Endothelial cell of umbilical vein (primary cell): ENCODE results near the gene TRIM24. TPM values are rescaled to one million over a fixed set of nuclear protein-coding genes. Genes with fewer than 3 reads are reported as not detected.

Experiments used
- BruUV-seq: library from RNA; stranded (reverse); fragments of 400-500 nt; replicated peaks from 2 replicates; lab custom pipeline; 2021; lab: Mats Ljungman, UMichigan
- CTCF ChIA-PET: fragments of 300-600, 350-600 bp; sonication (Branson Sonifier 250); formaldehyde crosslinking; loops from one replicate; lab custom pipeline; 2021; ENCODE audit warnings: antibody characterized with exemption, inconsistent platforms; lab: Charles Lee
- POLR2A ChIA-PET: fragments of 300-600, 350-600 bp; sonication (Branson Sonifier 250); formaldehyde crosslinking; loops from one replicate; lab custom pipeline; 2021; ENCODE audit warnings: antibody characterized with exemption, inconsistent platforms; lab: Charles Lee
- DNase-seq: peaks from one replicate; pipeline ENCODE4 v3.0.0-alpha.2; 2011; ENCODE audit warnings: low read depth, low spot score
- FAIRE-seq: peaks from 2 replicates; lab custom pipeline; 2011; peaks lifted over from hg19 to GRCh38; lab: Jason Lieb, UNC
- H2AFZ ChIP-seq: 2 replicates; pipeline ENCODE4 v1.6.0; 2012; ENCODE audit warnings: low read depth, low read length, control low read depth, inconsistent platforms
- H3K27ac ChIP-seq: 2 replicates; pipeline ENCODE4 v1.5.1; 2011; ENCODE audit warnings: low read depth, mild to moderate bottlenecking, control low read depth, low read length, moderate library complexity; ENCODE audit not compliant: insufficient read depth
- H3K27me3 ChIP-seq, 2 experiments: 2 replicates each; pipeline versions ENCODE4 v1.6.0 to v1.6.1; 2011; ENCODE audit warnings: low read length in 2 of 2, mixed read lengths in 1 of 2; ENCODE audit not compliant: control insufficient read depth in 2 of 2, insufficient read depth in 2 of 2
- H3K36me3 ChIP-seq, 2 experiments: 2 replicates in 1 of 2; 3 replicates in 1 of 2; pipeline ENCODE4 v1.5.1; 2011; ENCODE audit warnings: low read length in 2 of 2, mild to moderate bottlenecking in 1 of 2, moderate library complexity in 1 of 2; ENCODE audit not compliant: control insufficient read depth in 2 of 2, insufficient read depth in 2 of 2; ENCODE audit errors: extremely low read depth in 1 of 2
- H3K4me1 ChIP-seq: 3 replicates; pipeline ENCODE4 v1.5.1; 2011; ENCODE audit warnings: mild to moderate bottlenecking, low read length; ENCODE audit not compliant: control insufficient read depth, insufficient read depth; ENCODE audit errors: extremely low read depth
- H3K4me2 ChIP-seq: 2 replicates; pipeline ENCODE4 v1.6.1; 2011; ENCODE audit warnings: low read length, control low read depth, mixed read lengths; ENCODE audit not compliant: insufficient read depth
- H3K4me3 ChIP-seq, 3 experiments: fragments of 200-600 bp in 1 of 3; sonication (generic), shearing (Covaris generic) in 1 of 3; replicated peaks in 1 of 3; 2 replicates each; pipeline ENCODE4 v1.5.1; 2011 to 2016; ENCODE audit warnings: control low read depth in 3 of 3, low read length in 3 of 3, mild to moderate bottlenecking in 2 of 3, inconsistent platforms in 1 of 3, low read depth in 1 of 3, moderate library complexity in 1 of 3; ENCODE audit not compliant: insufficient read depth in 1 of 3
- H3K79me2 ChIP-seq: 2 replicates; pipeline ENCODE4 v1.6.0; 2012; ENCODE audit warnings: low read length, inconsistent platforms; ENCODE audit not compliant: control insufficient read depth, insufficient read depth
- H3K9ac ChIP-seq: replicated peaks from 2 replicates; pipeline ENCODE3; 2011; ENCODE audit warnings: low read length, control low read depth; ENCODE audit not compliant: insufficient read depth; ENCODE audit errors: extremely low read depth
- H3K9me1 ChIP-seq: replicated peaks from 3 replicates; pipeline ENCODE4 v1.6.0; 2011; ENCODE audit warnings: mild to moderate bottlenecking, low read length; ENCODE audit not compliant: control insufficient read depth, insufficient read depth; ENCODE audit errors: extremely low read depth
- H3K9me3 ChIP-seq: replicated peaks from 2 replicates; pipeline ENCODE4 v1.5.1; 2012; ENCODE audit warnings: low read length, inconsistent platforms; ENCODE audit not compliant: control insufficient read depth, insufficient read depth
- H4K20me1 ChIP-seq: replicated peaks from 2 replicates; pipeline ENCODE3; 2011; ENCODE audit warnings: mild to moderate bottlenecking, low read length; ENCODE audit not compliant: control insufficient read depth, insufficient read depth; ENCODE audit errors: extremely low read depth
- EZH2 ChIP-seq: IDR thresholded peaks from 2 replicates; pipeline ENCODE4 v1.6.1; 2012; ENCODE audit warnings: borderline replicate concordance, low read depth, mild to moderate bottlenecking, moderate library complexity, low read length, inconsistent platforms; ENCODE audit not compliant: severe bottlenecking
- FOS ChIP-seq: IDR thresholded peaks from 2 replicates; pipeline ENCODE4 v1.6.1; 2011; ENCODE audit warnings: mild to moderate bottlenecking, low read length, moderate library complexity, borderline replicate concordance; ENCODE audit not compliant: insufficient read depth
- GATA2 ChIP-seq: IDR thresholded peaks from 2 replicates; pipeline ENCODE4 v1.7.0; 2011; ENCODE audit warnings: low read depth, mild to moderate bottlenecking, moderate library complexity, mixed read lengths, low read length; ENCODE audit not compliant: insufficient read length, insufficient read depth
- JUN ChIP-seq: IDR thresholded peaks from 2 replicates; pipeline ENCODE4 v1.6.1; 2011; ENCODE audit warnings: borderline replicate concordance, low read depth; ENCODE audit not compliant: insufficient read length, insufficient read depth
- MYC ChIP-seq: IDR thresholded peaks from one replicate; pipeline ENCODE4 v1.6.1; 2011; ENCODE audit warnings: mild to moderate bottlenecking, low read depth, low read length
- POLR2A ChIP-seq: IDR thresholded peaks from 2 replicates; pipeline ENCODE4 v1.6.1; 2012; ENCODE audit warnings: low read depth, mild to moderate bottlenecking, control low read depth, low read length
- POLR2AphosphoS5 ChIP-seq: IDR thresholded peaks from 2 replicates; pipeline ENCODE4 v1.6.1; 2012; ENCODE audit warnings: low read depth, mild to moderate bottlenecking, control low read depth, low read length, moderate library complexity; ENCODE audit not compliant: insufficient read depth
- dilution Hi-C: fragments of 300-500 bp; cut with MboI; formaldehyde crosslinking; loops from one replicate; pipeline ENCODE4 v1.15.0; 2019; ENCODE audit warnings: low sequenced_read_pairs; ENCODE audit not compliant: extremely low pct_ligation_motif_present
- intact Hi-C: fragments of 100-400 bp; cut with micrococcal nuclease; formaldehyde crosslinking; loops from one replicate; pipeline ENCODE4 v1.10.0; 2022
- polyA plus RNA-seq, 4 experiments: library from polyadenylated mRNA; depleted of rRNA in 3 of 4; stranded (reverse) in 3 of 4; unstranded in 1 of 4; fragments of >200 nt; gene quantifications; 2 replicates each; pipeline versions ENCODE4 v1.2.1 to v1.2.3, GENCODE V29; 2011 to 2012; ENCODE audit warnings: missing spikeins in 1 of 4
- total RNA-seq: library from RNA; stranded (reverse); gene quantifications from 2 replicates; pipeline ENCODE4 v1.2.3, GENCODE V29; 2021
- TF ChIP-seq, protein P1 (sequence below): IDR thresholded peaks from 2 replicates; pipeline ENCODE4 v1.6.1; 2011; ENCODE audit not compliant: insufficient read depth, insufficient read length
- TF ChIP-seq, protein P2 (sequence below), 2 donors: IDR thresholded peaks; 1 replicate in 1 of 2; 2 replicates in 1 of 2; pipeline ENCODE4 v1.5.1; 2011; ENCODE audit warnings: low read length in 2 of 2, mild to moderate bottlenecking in 2 of 2, moderate library complexity in 2 of 2, control low read depth in 1 of 2, inconsistent platforms in 1 of 2, low read depth in 1 of 2; ENCODE audit not compliant: insufficient read depth in 1 of 2; ENCODE audit errors: extremely low read depth in 1 of 2

The TRIM24 gene
- total and polyA plus RNA-seq, 2 donors (not counting 3 experiments of a cell fraction or from before 2014, with no cell fraction given): 9.1 to 26.1 TPM

DNA sequence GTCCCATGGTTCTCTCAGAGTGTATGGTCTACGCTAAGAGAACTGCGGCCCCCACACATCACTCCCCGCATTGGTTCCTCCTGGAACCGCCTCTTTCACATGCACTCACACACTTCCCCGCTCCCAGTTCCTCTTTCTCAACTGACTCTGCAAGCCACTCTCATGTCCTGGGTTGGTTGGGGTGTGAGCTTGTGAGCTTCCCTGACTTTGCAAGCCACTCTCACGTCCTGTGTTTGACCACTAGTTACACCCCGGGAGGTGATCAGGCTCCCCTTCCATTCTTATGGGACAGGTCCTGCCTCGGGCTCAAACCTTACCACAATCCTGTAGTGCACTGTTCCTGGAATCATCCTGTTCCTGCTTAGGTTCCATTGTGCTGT lies 105.0 kb downstream of the TRIM24 start:
- intact Hi-C loops: no loop called here
- no peaks in the 10 kb centered on the region for H4K20me1 ChIP-seq
- BruUV-seq: no TSS peak
- ChIA-PET POLR2A (no interaction called here), CTCF (no interaction called here)
- no peak overlapping the region for H3K4me3 ChIP-seq
- H3K27me3 ChIP-seq: no peaks in the 10 kb centered on the region
- no peaks in the 10 kb centered on the region for H3K9me1 ChIP-seq
- FAIRE-seq (no peak), DNase-seq (no peak)
- H2AFZ ChIP-seq: no peak overlapping the region
- no peak overlapping the region for H3K27ac ChIP-seq
- no peaks in the 10 kb centered on the region for H3K9me3 ChIP-seq
- peaks cover 10% of the 10 kb centered on the region in 2 experiments for H3K36me3 ChIP-seq
- TF ChIP-seq POLR2AphosphoS5 (no peak), FOS (no peak), GATA2 (no peak), EZH2 (no peak), MYC (no peak), POLR2A (no peak)
- TF ChIP-seq, protein P1, sequence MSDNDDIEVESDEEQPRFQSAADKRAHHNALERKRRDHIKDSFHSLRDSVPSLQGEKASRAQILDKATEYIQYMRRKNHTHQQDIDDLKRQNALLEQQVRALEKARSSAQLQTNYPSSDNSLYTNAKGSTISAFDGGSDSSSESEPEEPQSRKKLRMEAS: no peak
- no peak overlapping the region for H3K4me2 ChIP-seq
- dilution Hi-C loops: no loop called here
- H3K4me1 ChIP-seq: no peaks in the 10 kb centered on the region
- no peaks in the 10 kb centered on the region for H3K79me2 ChIP-seq
- no peak overlapping the region for H3K9ac ChIP-seq

DNA sequence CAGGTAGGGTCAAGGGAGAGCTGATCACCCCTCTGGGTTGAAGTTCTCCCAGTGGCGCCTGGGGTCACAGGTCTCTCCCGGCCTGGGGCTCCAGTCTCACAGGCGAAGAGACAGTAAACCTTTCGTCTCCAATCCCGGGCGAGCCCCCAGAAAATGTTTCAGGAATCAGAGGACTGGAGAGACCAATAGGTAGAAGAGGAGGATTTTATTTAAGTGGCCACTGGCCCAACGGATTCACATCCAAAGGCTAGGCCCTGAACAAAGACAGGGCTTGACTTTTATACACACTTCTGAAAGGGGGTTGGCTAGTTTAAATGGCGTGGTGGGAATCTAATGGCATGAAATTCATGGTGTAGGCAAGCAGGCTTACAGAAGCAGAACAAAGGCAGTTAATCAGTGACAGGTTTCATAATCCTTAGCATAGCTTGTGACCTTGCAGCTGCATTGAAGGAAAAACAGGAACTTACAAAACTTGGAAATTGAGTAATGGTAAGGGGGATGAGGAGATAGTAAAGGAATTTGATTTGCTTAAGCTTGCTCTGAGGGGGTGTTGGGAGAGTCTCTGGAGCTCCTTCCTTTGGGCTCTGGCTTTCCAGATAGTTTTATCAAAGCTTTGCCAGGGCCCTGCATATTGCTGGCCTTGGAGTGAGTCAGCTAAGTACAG lies 105.5 kb downstream of the TRIM24 start:
- no peak overlapping the region for H3K4me3 ChIP-seq
- BruUV-seq: no TSS peak
- H4K20me1 ChIP-seq: no peaks in the 10 kb centered on the region
- ChIA-PET POLR2A (no interaction called here), CTCF (no interaction called here)
- H3K9ac ChIP-seq: no peak overlapping the region
- TF ChIP-seq GATA2 (no peak), MYC (no peak), POLR2AphosphoS5 (no peak), EZH2 (no peak), FOS (no peak), JUN (no peak), POLR2A (no peak)
- TF ChIP-seq, protein P2, sequence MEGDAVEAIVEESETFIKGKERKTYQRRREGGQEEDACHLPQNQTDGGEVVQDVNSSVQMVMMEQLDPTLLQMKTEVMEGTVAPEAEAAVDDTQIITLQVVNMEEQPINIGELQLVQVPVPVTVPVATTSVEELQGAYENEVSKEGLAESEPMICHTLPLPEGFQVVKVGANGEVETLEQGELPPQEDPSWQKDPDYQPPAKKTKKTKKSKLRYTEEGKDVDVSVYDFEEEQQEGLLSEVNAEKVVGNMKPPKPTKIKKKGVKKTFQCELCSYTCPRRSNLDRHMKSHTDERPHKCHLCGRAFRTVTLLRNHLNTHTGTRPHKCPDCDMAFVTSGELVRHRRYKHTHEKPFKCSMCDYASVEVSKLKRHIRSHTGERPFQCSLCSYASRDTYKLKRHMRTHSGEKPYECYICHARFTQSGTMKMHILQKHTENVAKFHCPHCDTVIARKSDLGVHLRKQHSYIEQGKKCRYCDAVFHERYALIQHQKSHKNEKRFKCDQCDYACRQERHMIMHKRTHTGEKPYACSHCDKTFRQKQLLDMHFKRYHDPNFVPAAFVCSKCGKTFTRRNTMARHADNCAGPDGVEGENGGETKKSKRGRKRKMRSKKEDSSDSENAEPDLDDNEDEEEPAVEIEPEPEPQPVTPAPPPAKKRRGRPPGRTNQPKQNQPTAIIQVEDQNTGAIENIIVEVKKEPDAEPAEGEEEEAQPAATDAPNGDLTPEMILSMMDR (IDR thresholded peaks at IDR 0.05; ENCODE audit: extremely low read depth in 1 of 2, insufficient read depth in 1 of 2, low read depth in 1 of 2, low read length in 2 of 2): no peak
- TF ChIP-seq, protein P1: no peak
- intact Hi-C loops (no loop called here), dilution Hi-C loops (no loop called here)
- DNase-seq: peak; percentile 16
- H3K9me1 ChIP-seq: no peaks in the 10 kb centered on the region
- FAIRE-seq: no peak
- no peaks in the 10 kb centered on the region for H3K9me3 ChIP-seq
- H3K4me2 ChIP-seq: no peak overlapping the region
- no peak overlapping the region for H3K27ac ChIP-seq
- no peak overlapping the region for H2AFZ ChIP-seq
- no peaks in the 10 kb centered on the region for H3K27me3 ChIP-seq
- H3K79me2 ChIP-seq: no peaks in the 10 kb centered on the region
- H3K36me3 ChIP-seq: peaks cover 10% of the 10 kb centered on the region in 2 experiments
- no peaks in the 10 kb centered on the region for H3K4me1 ChIP-seq
